GM18907 (cell line): Measurements from ENCODE around the gene TMEM42.

Experiments
- ATAC-seq: cut with Tn5 transposase; IDR thresholded peaks from one replicate; pipeline ENCODE4 v1.9.1; 2021; ENCODE audit warnings: mild to moderate bottlenecking, moderate library complexity; ENCODE audit not compliant: unreplicated experiment

TMEM42 gene

DNA sequence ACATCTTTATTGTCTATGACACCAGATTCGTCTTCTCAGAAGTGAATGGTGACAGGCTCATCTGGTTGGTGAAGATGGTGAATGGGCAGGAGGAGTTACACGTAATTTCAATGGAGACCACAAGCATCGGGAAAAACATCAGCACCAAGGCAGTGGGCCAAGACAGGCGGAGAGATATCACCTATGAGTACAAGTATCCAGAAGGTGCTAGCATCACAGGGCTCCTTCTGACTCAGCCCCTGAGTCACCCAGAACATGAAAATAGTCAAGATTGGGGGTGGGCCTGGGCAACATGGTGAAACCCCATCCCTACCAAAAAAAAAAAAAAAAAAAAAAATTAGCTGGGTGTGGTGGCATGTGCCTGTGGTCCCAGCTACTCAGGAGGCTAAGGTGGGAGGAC, 45.3 kb downstream of the TMEM42 start:
- no peak for ATAC-seq

DNA sequence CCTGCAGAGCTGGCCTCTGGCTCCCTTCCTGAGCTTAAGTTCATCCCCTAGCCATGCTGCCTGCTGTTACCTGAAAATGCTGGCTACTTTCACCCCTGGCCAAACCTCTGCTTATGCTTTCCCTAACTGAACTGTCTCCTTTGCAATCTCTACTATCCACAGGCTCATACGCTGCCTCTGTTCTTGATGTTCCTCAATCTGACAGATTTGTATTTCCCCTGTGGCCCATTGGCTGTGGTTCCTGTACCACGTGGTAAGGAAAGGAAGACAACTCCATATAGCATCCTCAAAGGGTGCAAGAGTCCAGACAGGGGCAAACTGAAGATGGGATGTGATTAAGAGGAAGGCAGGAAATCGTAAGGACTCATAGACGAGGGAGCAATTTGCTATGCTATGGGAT, 45.9 kb downstream of the TMEM42 start:
- no peak for ATAC-seq

GRCh38 chr3:44909063-44909462, 47.4 kb downstream of the TMEM42 start:
- ATAC-seq, result no peak

DNA sequence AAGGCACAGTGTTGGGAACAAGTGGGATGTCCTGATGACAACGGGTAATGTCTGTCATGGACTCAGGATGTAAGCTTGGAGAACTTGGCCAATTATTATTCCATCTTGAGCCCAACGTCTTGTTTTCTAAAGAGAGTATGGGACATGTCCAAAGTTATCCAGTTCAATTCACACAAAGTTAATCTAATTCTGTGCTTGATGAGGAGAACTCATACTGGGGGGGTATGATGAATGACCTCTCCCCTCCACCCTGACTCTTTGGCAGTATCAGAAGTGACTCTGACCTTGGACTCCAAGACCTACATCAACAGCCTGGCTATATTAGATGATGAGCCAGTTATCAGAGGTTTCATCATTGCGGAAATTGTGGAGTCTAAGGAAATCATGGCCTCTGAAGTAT, 49.0 kb downstream of the TMEM42 start:
- no peak for ATAC-seq

DNA sequence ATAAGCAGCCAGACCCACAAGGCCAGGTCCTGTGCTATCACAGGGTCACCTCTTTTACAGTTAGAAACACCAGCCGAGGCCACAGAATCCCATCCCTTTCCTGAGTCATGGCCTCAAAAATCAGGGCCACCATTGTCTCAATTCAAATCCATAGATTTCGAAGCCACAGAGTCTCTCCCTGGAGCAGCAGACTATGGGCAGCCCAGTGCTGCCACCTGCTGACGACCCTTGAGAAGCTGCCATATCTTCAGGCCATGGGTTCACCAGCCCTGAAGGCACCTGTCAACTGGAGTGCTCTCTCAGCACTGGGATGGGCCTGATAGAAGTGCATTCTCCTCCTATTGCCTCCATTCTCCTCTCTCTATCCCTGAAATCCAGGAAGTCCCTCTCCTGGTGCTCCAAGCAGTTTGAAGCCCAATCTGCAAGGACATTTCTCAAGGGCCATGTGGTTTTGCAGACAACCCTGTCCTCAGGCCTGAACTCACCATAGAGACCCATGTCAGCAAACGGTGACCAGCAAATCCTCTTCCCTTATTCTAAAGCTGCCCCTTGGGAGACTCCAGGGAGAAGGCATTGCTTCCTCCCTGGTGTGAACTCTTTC, 52.3 kb downstream of the TMEM42 start:
- no peak for ATAC-seq

DNA sequence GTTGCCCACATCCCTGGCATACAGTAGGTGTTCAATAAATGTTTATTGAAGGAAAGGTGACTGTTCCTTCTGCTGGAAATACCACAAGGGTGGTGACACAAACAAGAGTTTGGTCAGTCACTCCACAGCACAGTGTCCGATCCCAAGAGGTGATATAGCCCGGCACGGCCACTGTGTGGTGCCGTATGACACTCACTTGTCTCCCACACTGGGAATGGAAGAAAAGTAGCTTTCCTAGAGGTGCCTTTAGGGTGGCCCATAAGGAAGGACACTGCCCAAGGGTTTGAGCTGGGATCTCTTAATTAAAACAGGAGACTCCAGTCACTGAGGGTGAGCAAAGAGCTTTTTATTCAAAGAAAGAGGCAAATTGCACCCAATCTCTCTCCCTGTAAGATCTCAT, 53.2 kb downstream of the TMEM42 start:
- no peak for ATAC-seq
